Measurements from ENCODE around the gene OR4A15.

OR4A15 gene

GRCh38 chr11:55367674-55368073 lies at the start of gene OR4A15:
TSS of gene OR4A15 (plus strand) at chr11:55367974. CDS start at chr11:55367974, 0 bp downstream.
- DNase-seq = no peak

GRCh38 chr11:55324500-55324899 lies 43.3 kb upstream of the OR4A15 start:
- DNase-seq = no peak

- DNase-seq = no peak
These were observed 24.9 kb upstream of the OR4A15 start, which contains the start of gene OR4A16 for GRCh38 chr11:55342901-55343300. TSS of gene OR4A16 (plus strand) at chr11:55343201. CDS start at chr11:55343201, 0 bp downstream.

GRCh38 chr11:55345306-55345705 lies 22.5 kb upstream of the OR4A15 start:
- no peak for DNase-seq

- DNase-seq = no peak
These were observed 18.7 kb upstream of the OR4A15 start for GRCh38 chr11:55349032-55349431.

- no peak for DNase-seq
These were observed 10.1 kb upstream of the OR4A15 start for GRCh38 chr11:55357560-55358184.

- DNase-seq = no peak
These were observed 33.2 kb downstream of the OR4A15 start for GRCh38 chr11:55401011-55401410.

Measured in bone marrow (tissue), 2 donors.